HG03460 (cell line): ENCODE measurements around the gene STK32C.

Experiments used
- ATAC-seq: cut with Tn5 transposase; IDR thresholded peaks from one replicate; pipeline ENCODE4 v1.9.1; 2021; ENCODE audit not compliant: unreplicated experiment

Gene STK32C

GRCh38 chr10:132189016-132189415 lies 118.7 kb downstream of the STK32C start:
- ATAC-seq = no peak

- ATAC-seq = no peak
Measured at GRCh38 chr10:132188331-132188730, 119.4 kb downstream of the STK32C start.

GRCh38 chr10:132187430-132188138 lies 120.2 kb downstream of the STK32C start:
- no peak for ATAC-seq

- ATAC-seq = no peak
Measured at GRCh38 chr10:132186488-132187429, 121.0 kb downstream of the STK32C start, which contains the start of gene DPYSL4. TSS of gene DPYSL4 (plus strand) at chr10:132186948. CDS start at chr10:132187064, 116 bp downstream.

GRCh38 chr10:132185601-132186487 lies 121.9 kb downstream of the STK32C start:
- no peak for ATAC-seq

- no peak for ATAC-seq
Measured at GRCh38 chr10:132184816-132185593, 122.7 kb downstream of the STK32C start.

DNA sequence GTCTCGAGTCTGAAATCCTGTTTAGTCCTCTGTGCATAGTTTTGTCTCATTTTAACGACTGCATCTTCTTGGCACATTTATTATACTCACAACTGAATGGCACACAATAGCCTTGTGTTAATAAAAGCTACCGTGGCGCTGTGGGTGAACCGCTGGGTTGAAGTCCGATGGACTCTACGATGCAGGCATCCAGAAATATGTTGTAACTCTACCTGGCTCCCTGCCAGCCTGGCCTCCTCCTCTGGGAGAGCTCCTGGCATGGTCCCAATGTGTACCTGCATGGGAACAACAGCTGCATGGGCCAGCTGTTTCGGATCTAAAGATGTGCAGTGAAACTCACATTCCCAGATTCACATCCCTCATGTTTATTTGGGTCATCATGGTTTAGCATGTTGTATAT lies 124.7 kb downstream of the STK32C start:
- ATAC-seq = no peak

GRCh38 chr10:132182591-132182990 lies 125.2 kb downstream of the STK32C start:
- no peak for ATAC-seq

- ATAC-seq = no peak
Measured at GRCh38 chr10:132181691-132182425, 125.9 kb downstream of the STK32C start.

DNA sequence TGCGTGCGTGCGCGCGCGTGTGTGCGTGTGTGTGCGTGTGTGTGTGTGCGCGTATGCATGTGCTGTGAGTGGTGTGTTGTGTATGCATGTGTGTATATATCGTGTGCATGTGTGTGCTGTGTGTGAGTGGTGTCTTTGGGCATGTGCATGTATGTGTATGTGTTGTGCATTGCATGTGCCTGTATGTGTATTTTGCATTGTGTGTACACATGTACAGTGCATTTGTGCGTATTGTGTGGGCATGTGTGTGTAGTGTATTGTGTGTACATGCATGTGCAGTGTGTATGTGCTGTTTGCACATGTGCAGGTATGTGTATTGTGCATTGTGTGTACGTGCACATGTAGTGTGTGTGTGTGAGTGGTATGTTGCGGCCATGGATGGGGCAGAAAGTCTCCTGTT lies 127.0 kb downstream of the STK32C start:
- ATAC-seq = no peak

DNA sequence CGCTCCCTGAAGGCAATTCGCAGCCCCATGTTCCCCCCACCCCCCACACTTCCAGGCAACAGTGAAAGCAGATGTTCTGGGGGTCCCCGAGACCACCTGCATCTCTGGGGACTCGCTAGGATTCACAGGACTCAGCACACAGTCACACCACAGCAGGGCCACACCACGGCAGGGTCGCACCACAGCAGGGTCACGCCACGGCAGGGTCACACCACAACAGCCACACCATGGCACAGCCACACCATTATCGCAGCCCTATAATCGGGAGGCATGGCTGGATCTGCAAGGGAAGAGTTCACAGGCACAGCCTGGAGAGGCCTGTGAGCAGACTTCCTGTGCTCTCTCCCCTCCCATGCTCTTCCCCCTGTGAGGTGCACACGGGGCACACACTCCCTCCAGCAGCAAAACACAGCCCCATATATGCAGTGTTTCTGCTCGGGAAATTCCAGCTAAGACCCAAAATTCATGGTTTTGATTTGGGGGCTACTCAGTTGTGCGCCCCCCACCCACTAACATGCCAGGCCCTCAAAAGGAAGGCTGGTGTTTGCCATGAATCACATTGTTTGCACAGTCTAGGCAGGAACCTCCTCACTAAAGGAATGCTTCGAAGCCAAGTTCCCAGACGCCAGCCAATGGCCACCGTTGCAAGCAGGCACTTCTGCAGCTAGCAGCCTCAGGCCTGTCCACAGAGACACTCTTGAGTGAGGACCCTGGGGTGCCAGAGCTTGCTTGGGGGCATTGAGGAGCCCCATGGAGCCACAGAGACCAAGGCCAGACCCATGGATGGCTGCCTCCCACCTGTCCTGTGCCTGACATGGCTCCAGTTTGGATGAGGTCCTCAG lies 128.0 kb downstream of the STK32C start:
- ATAC-seq = no peak

DNA sequence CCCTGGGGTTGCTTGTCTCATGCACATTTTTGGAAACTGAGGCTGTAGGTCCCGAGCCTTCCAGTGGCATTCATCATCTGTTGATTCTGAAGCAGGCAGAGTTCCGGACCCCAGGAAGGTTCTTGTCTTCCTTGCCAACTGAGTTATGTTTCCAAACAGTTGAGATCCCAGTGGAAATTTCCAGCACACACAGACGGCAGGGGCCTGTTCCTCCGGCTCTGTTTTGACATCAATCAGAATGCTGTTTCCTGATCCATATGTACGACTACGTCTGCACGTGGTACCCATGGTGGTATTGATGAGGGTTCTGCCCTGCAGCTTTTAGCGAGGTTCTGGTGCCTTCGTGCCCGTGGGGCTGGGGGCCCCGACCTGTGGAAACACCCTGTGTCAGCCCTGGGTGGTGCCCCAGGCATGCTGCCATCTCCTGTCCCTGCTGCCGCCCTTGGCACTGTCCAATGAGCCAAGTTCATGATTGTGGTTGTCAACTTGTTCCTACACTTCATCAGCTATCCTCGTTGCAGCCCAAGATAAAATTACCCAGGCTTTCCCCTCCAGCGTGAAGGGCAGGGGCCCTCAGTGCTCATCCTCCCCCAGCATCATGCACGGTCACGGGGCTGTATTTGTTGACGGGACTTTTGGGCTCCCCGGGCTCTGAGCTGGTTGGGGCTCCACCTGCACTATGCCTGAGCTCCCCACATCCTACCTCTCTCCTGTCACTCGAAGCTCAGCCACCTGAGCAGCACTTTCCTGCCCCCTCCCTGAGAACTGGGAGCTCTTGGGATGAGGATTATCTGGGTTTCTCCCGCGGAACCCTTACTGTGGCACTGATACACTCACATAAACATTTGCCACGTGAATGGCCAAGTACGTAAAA lies 128.8 kb downstream of the STK32C start:
- ATAC-seq = no peak

- ATAC-seq = no peak
Measured at GRCh38 chr10:132178046-132178445, 129.7 kb downstream of the STK32C start.

DNA sequence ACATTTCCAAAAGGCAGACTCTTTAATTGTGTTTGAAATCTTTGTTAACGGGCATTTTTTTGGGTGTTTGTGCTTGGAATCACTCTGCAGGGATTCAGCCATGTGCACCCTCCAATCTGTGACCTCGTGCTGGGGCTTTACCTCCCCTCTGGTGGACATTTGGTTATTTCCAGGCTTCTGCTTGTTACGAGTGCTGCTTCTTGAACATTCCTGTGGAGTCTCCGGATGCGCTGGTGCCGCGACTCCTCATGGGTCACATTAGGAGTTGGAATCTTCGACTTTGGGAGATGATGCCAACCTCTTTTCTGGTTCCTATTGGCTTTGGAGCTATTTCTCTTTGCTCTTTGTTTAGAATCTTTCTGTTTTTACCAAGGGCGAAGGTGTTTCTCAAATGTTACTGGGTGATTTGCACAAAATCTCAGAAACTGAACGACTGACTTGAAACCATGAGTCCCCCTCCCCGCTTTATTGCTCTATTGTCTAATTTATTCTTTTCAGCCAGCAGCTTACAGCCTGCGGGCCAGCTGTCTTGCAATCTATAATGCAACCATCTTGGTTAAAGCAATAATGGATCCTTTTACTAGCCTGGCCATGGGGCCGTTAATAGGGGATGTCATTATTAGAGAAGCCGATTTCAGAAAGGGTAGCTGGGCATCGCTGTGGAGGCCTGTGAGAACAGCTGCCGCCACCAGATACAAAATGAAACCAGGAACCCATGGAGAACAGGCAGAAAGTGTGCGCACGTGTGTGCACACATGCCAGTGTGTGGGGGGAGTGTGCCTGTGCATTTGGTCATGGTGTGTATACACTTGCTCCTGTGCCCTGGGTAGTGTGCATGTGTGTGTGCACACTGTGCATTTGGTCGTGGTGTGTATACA lies 130.9 kb downstream of the STK32C start:
- no peak for ATAC-seq

DNA sequence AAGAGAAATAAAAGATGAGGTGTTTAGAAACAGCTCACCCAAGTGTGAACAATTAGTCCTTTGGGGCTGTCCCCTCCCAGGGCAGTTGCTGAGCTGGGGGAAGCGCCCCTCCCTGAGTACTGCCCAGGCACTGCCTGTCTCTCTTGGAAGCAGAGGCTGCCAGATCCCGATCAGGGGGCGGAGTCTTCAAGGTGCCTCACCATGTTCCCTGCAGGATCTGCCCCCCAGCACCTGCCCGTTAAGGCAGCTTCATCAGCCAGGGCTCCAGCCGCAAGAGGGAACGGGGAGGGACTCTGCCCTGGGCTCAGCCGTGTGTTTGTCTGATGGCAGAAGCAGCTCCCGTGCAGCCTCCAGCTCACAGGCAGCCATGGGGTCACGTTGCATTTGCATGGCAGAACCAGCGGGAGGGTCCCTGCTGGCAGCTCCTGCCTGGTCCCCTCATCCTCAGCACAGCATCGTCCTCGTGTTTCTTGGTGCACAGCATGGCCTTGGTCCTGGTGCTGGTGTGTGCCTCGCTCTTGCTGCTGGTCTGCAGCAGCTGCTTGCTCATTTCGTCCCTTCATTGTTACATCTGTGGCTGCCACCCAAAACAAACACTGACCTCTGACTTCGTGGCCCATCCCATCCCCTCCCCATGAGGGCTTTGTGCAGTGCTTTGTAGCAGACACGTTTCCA lies 131.7 kb downstream of the STK32C start:
- no peak for ATAC-seq

DNA sequence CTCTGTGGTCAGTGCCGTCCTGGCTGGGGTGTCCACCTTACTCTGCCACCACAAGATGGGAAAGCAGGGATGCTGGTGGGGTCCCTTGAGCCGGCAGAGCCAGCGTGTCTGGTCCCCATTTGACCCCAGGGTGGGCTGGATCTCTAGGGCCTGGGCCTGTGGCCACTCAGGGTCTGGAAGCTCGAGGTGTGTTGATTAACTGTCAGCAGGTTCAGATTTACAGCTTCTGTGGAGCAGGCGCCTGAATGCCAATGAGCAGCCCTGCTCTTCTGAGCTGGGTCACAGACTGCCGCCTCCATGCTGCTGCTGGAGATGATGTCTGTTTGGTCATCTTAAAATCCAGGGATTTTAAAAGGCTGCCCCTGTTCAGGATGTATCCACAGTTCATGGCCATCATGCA lies 132.3 kb downstream of the STK32C start:
- ATAC-seq = no peak
